Activated CD4-positive, CD25-positive, alpha-beta regulatory T cell treated with anti-CD3 and anti-CD28 coated beads, Interleukin-2, amount 50 U/mL, for 24 hours (primary cell): Measurements from ENCODE around the gene SLITRK1.

Experiments
- ATAC-seq, 2 donors: fragments of 150-1000 bp; cut with Tn5 transposase; one replicate each; pipeline ENCODE4 v1.10.0; 2021; ENCODE audit warnings: mild to moderate bottlenecking in 1 of 2, moderate library complexity in 1 of 2

Gene SLITRK1

DNA sequence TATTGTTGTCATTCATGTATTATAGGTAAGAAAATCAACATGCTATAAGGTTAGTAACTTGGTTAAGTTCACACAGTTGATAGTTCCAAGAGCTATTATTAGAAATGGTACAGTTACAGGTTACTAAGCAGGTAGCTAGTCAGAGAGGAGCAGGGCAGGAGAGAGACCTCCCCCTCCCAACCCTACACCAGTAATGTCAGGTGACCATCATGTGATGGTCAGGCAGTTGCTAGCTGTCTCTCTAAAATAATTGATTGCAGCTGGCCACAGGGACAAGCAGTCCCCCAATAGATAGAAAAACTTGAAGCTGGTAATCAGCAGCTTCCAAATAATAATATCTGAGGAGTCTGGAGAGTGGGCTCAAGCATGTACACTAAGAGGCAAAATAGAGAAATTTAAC lies 14.6 kb downstream of the SLITRK1 start:
- no peak for ATAC-seq

DNA sequence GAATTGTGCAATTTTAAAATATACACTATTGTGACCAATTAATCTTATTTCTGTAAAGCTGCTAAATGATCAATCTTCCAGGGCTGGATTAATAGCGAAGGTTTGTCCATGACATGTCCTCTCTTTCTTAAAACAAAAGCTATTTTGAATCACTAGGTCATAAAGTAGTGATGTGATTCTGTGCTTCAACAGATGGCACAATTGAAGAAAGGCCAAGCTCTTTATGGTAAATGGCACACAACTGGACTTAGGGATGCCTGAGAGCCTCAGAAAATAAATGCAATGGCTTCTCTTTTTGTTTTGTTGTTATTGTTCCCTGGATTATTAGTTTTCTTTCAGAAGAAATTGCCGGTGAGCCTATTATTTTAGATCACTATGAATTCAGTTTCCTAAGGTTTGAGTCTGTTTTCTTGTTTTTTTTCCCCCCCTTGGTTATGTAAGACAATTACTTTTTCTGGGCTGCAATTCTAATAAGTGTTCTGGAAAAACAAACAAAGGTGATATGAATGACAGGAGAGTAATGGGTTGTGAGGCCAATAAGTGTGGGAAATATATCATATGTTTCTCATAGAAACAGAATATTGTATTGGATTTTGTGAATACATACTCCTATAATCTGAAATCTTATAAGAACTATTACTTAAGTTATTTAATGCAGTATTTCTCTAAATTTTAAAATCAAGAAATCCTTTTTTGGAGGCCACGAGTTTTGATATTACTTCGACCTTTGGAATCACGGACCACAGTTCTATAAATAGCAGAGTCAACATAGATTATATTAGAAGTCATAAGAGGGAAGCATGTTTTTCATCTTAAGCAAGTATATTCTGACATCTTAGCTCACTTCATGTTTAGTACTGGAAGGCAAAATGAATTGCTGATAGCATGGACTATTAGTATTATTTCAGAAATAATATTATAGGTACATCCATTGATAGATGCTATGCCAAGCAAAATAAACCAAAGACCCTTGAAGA lies 16.8 kb downstream of the SLITRK1 start:
- ATAC-seq, result no peak

DNA sequence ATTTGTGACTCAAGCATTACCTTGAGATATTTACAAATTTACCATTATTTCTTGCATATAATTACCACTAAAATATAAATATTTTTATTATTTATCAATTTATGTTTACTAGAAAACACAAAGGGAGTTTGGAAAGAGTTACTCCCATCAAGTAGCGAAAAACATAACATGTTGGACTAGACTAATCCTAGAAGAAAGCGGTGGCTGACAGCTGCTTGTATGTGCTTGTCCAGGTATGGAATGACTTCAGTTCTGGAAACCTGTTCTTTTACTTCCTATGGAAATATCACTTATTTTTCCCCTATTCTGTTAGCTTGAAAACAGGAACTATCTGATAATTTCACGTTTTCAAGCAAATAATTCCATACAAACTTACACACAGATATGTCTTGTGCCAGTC lies 28.5 kb downstream of the SLITRK1 start:
- ATAC-seq, result no peak

DNA sequence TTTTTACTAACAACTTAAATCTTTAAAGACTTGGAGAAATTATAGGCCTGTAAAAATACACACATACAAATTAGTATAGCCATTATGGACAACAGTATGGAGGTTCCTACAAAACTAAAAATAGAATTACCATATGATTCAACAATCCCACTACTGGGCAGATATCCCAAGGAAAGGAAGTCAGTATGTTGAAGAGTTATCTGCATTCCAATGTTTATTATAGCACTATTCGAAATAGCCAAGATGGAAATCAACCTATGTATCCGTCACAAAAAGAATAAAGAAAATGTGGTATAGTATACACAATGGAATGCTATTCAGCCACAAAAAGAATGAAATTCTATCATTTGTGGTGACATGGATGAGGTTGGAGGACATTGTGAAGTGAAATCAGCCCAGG lies 37.2 kb downstream of the SLITRK1 start:
- no peak for ATAC-seq

DNA sequence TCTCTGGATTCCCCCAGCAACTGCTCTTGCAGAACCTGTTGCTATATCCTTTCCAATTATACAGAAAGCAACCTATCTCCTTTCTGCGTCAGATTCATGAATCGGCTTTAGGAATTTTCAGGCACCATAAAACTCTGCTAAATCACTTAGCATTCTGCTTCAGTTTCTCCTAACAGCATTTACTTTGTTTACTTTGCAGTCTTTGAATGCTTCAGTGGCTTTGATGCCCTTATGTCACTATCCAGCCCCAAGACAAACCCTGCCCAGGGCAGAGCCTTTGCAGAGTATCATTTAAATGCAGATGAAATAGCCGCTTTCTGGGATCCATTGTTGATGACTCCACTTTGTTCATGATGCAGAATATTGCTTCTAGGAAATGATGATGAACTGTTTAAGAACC lies 43.1 kb downstream of the SLITRK1 start:
- ATAC-seq, result no peak

DNA sequence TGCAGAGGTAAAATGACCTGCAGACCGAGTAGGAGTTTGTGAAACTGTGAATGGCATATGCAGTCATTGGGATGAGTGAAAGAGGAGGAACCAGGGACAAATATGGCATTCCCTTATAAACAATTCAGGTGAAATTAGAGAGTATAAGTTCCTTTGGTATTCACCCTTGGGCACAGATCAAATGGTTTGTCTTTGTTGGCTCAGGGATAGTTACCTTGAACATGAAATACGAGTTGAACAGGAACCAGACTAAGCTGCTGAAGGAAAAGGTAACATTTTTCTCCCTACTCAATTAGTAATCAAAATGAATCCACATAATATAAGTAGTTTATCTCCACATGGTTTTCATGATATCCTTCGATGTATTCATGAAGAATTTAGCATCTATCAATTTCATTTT lies 50.5 kb downstream of the SLITRK1 start:
- ATAC-seq, result no peak

DNA sequence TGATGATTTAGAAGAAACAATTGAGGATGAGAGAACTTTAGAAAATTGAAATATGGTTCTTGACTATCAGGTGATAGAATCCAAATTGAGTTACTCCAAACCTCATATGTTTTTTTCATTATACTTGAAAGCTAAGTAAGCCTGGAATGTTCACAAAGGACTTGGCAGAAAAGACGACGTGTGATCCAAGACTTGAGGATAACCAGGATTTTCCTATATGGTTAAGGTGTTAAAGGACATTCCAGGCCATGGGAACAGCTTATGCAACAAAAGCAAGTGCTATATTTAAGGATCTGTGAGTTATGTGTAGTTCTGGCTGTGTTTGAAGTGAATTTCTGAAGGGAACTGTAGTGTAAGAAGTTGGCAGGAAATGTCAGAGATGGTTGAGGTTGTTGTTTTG lies 52.5 kb downstream of the SLITRK1 start:
- no peak for ATAC-seq

DNA sequence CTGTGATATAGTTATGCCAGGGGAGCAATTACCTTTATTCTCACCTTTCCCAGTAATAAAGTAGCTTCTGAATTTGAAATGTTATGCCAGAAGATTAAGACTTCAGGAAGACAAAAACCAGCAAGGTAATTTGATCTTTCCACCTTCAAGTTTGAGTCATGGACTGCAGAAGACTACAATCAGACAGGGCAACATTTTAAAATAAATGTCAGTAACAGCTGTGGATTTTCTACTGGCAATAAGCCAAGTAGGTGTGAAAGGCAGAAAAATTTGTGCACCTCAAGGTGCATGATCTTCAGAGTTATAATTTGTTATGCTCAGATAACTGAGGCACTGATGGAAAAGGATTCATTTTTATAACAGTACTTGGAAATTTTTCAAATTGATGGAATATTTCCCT lies 54.9 kb downstream of the SLITRK1 start:
- no peak for ATAC-seq
